Measurements from ENCODE around the gene RWDD4. TPM values are rescaled to one million over a fixed set of nuclear protein-coding genes. Genes with fewer than 3 reads are reported as not detected.

RWDD4 gene
- total and polyA plus RNA-seq, 4 donors = 10.9 to 19.9 (median 16.0) TPM

GRCh38 chr4:183645326-183645725, 13.7 kb downstream of the RWDD4 start:
- no peaks in the 10 kb centered on the region for H3K27me3 ChIP-seq (ENCODE audit: control insufficient read depth in 3 of 3, insufficient read depth in 3 of 3, low read length in 2 of 3)
- ATAC-seq (ENCODE audit: insufficient read depth, low FRiP score) (no peak), DNase-seq (no peak)
- 89 to 96% methylated on average over 7 of the region's 7 CpGs for WGBS, 2 donors
- H3K9ac ChIP-seq (ENCODE audit: insufficient read depth in 1 of 2, low read length in 2 of 2) = no peak overlapping the region
- no peaks in the 10 kb centered on the region for H3K4me1 ChIP-seq (ENCODE audit: control insufficient read depth in 5 of 5, insufficient read depth in 5 of 5, low read length in 5 of 5)
- no peak overlapping the region for H3K4me3 ChIP-seq
- H3K36me3 ChIP-seq (ENCODE audit: control insufficient read depth in 4 of 4, insufficient read depth in 4 of 4, low read length in 4 of 4) = peaks cover 7 to 26% (median 20%) of the 10 kb centered on the region in 4 donors
- no peak for TF ChIP-seq CTCF (IDR thresholded peaks at IDR 0.05; ENCODE audit: control extremely low read depth, extremely low read depth)
- no peaks in the 10 kb centered on the region for H3K9me3 ChIP-seq (ENCODE audit: control insufficient read depth in 4 of 4, insufficient read depth in 3 of 4, low read length in 3 of 4)
- H3K27ac ChIP-seq (ENCODE audit: low read depth in 1 of 2, low read length in 1 of 2) = no peak overlapping the region

GRCh38 chr4:183639291-183639690, 19.7 kb downstream of the RWDD4 start:
- H3K27ac ChIP-seq (ENCODE audit: low read depth in 1 of 2, low read length in 1 of 2) = no peak overlapping the region
- no peak overlapping the region for H3K4me3 ChIP-seq
- WGBS, 2 donors = 74 to 90% methylated on average over 3 of the region's 3 CpGs
- DNase-seq = no peak
- no peak for ATAC-seq (ENCODE audit: insufficient read depth, low FRiP score)
- H3K36me3 ChIP-seq (ENCODE audit: control insufficient read depth in 4 of 4, insufficient read depth in 4 of 4, low read length in 4 of 4) = peaks cover 3 to 8% (median 4%) of the 10 kb centered on the region in 4 donors
- H3K9ac ChIP-seq (ENCODE audit: insufficient read depth in 1 of 2, low read length in 2 of 2) = no peak overlapping the region
- H3K9me3 ChIP-seq (ENCODE audit: control insufficient read depth in 4 of 4, insufficient read depth in 3 of 4, low read length in 3 of 4) = no peaks in the 10 kb centered on the region
- TF ChIP-seq CTCF (IDR thresholded peaks at IDR 0.05; ENCODE audit: control extremely low read depth, extremely low read depth) = no peak
- H3K27me3 ChIP-seq (ENCODE audit: control insufficient read depth in 3 of 3, insufficient read depth in 3 of 3, low read length in 2 of 3) = no peaks in the 10 kb centered on the region
- H3K4me1 ChIP-seq (ENCODE audit: control insufficient read depth in 5 of 5, insufficient read depth in 5 of 5, low read length in 5 of 5) = peaks cover 0 to 23% (median 4%) of the 10 kb centered on the region in 5 donors

- no peak for ATAC-seq (ENCODE audit: insufficient read depth, low FRiP score)
- WGBS, 2 donors = 93 to 97% methylated on average over 5 of the region's 5 CpGs
Measured at GRCh38 chr4:183638436-183638835, 20.5 kb downstream of the RWDD4 start.

More at GRCh38 chr4:183638436-183638835, 20.5 kb downstream of the RWDD4 start:
- no peak overlapping the region for H3K4me3 ChIP-seq
- TF ChIP-seq CTCF (IDR thresholded peaks at IDR 0.05; ENCODE audit: control extremely low read depth, extremely low read depth) = no peak
- no peaks in the 10 kb centered on the region for H3K27me3 ChIP-seq (ENCODE audit: control insufficient read depth in 3 of 3, insufficient read depth in 3 of 3, low read length in 2 of 3)
- DNase-seq = no peak
- peaks cover 0 to 23% (median 4%) of the 10 kb centered on the region in 5 donors for H3K4me1 ChIP-seq (ENCODE audit: control insufficient read depth in 5 of 5, insufficient read depth in 5 of 5, low read length in 5 of 5)
- H3K27ac ChIP-seq (ENCODE audit: low read depth in 1 of 2, low read length in 1 of 2) = no peak overlapping the region
- H3K9me3 ChIP-seq (ENCODE audit: control insufficient read depth in 4 of 4, insufficient read depth in 3 of 4, low read length in 3 of 4) = no peaks in the 10 kb centered on the region
- H3K9ac ChIP-seq (ENCODE audit: insufficient read depth in 1 of 2, low read length in 2 of 2) = no peak overlapping the region
- peaks cover 0 to 4% (median 3%) of the 10 kb centered on the region in 4 donors for H3K36me3 ChIP-seq (ENCODE audit: control insufficient read depth in 4 of 4, insufficient read depth in 4 of 4, low read length in 4 of 4)

Measured in lung (tissue), 12 donors.